Glomerular visceral epithelial cell (primary cell): ENCODE results near the gene TCIRG1.

ENCODE experiments used
- DNase-seq: peaks from one replicate; pipeline ENCODE4 v3.0.0-alpha.2; 2016; ENCODE audit errors: extremely low spot score

The TCIRG1 gene

DNA sequence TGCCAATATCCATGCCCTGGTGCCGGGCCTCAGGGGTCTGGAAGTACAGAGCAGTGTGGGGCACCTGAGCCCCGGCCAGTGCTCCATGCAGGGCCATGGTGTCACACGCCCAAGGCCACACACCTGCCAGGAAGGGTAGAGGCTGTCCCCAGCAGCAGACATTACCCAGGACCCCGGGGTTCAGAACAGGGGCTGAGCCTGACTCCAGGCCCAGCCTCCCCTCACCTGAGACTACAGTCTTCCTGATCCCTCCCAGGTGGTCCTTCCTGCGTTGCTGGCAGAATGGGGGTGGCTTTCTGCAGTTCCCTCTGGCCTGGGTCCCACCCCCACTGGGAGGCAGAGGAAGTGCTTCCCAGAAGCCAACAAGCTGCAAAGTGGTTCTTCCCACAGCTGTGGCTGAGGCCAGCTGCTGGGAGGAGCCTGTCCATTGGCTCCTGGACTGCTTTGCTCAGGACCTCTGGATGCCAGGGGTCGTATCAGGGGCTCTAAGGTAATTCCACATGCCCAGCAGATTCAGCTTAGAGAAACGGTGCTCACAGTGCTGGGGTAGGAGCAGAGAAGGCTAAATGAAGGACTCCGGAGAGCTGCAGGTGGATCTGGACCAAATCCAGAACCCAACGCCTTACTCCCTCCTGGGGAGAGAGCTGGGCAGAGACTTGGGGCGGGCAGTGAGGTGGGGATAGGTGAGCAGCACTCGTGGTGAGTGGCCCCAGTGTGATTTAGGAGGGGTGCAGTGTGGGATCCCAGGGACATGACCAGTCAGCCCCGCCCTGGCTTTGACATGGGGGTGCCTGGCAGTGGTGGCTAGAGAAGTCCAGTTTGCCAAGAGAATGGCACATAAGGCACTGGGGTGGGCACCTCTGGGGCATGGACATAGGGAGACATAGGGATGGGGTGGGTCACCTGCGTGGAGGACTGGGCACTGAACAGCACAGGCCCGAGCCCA, 12.6 kb downstream of the TCIRG1 start:
- no peak for DNase-seq

DNA sequence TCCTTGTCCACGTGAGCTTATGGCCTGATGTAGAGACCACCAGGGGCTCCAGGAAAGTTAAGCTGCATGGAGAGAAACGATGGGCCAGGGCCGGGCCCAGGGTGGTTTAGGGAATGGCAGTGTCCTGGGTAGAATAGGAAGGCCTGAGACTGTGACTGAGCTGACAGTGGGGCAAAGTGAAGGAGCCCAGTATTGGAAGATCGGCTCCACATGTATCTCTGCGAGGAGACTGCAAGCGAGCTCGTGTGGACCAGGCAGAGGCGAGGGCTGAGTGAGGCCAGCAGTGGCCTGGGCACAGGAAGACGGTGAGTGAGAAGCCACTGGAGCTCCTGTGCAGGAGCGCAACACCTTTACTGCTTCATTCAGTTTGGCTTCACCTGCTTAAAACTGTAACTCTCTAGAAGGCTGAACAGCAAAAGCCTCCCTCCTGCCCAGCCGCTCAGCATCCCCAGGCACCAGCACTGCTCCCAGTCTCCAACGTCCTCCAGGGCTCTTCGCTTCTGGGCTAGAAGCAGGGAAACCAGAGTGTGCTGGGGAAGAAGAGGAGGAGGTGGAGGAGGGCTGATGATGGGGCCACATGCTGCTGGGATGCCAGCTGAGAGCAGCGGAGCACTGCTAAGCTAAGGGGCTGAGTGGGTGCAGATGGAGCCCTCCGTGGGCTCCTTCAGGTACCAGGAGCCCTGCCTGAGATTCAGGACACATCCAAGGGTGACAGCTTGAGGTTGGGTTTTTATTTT, 13.5 kb downstream of the TCIRG1 start:
- no peak for DNase-seq

DNA sequence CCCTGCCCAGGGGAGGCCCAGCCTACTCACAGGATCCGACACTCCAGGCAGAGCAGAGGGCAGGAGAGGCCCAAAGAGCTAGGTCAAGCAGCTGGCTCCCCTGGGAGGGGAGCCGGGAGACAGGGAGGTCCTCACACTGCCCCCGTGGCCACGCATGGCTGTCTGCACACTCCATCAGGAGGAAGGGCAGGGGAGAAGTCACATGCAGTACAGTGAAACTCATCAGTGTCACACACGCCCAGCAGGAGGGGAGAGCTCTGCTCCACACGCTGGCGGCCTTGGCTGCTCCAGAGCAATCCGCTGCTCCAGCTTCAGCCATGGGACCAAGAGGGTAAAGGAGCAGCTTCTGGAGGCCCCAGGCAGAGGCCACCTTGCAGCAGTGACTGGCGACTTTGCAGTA, 14.3 kb downstream of the TCIRG1 start:
- DNase-seq, result no peak

DNA sequence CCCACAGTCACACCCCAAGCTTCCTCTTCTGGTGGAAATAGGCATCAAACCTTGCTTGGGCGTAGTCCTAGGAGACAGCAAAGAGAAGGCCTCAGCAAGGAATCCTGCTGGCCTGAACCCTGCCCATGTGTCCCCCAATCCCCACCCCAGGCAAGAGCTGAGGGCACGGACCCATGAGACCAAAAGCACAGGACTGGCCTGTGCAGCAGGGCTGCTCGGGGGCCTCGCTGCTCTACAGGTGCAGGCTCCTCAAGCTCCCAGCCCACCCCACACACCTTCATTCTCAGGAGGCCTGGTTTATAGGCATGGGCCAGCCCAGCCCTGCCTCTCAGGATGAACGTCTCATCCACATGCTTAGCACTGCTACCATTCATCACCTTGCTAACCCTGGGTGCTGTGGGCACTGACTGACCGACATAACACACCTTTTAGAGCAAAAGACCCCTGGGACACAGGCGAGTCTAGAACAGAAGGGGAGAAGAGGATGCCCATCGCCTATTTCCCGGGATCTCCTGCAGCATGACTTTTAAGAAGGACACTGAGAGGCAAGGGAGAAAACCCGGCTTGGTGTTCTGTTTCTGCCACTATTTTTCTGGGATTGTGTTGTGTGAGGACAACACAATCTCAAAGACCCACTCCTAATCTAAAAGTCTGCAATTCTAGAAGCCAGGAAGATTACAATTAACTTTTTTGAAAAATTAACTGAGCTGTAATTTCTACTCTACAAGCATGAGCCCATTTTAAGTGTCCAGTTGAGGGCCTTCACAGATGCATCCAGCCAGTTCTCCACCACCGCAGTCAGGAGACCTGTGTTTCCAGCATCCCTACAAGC, 15.4 kb downstream of the TCIRG1 start:
- no peak for DNase-seq

DNA sequence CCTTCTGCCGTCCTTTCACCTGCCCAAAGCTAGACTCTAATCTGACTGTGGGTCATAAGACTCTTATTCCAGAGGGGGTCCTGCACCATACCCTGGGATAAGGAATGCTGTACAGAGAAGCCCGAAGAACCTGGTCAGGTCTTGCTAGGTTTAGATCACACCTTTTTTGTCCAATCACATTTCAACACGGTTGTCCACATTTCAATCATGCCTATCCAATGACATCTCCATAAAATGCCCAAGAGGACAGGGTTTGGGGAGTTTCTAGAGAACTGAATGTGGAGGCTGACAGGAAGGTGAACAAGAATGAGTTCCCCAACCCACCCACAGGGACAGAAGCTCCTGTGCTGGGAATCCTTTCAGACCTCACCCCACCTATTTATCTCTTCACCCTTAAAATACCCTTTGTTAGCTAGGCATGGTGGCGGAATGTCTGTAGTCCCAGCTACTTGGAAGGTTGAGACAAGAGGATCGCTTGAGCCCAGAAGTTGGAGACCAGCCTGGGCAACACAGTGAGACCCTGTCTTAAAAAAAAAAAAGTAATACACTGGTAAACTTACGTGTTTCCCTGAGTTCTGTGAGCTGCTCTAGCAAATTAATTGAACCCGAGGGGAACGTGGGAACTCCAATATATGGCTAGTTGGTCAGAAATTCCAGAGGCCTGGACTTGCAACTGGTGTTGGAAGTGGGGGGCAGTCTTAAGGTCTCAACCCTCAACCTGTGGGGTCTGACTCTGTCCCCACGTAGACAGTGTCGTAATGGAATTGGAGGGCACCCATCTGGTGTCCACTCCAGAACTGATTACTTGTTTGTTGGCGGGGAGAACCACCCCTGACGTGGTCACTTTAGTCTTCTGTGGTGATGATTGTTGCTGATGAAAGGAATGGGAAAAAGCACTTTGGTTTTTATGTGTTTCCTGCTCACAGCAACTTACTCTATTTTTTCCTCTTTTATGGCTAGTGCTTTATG, 17.8 kb downstream of the TCIRG1 start:
- DNase-seq, result no peak

DNA sequence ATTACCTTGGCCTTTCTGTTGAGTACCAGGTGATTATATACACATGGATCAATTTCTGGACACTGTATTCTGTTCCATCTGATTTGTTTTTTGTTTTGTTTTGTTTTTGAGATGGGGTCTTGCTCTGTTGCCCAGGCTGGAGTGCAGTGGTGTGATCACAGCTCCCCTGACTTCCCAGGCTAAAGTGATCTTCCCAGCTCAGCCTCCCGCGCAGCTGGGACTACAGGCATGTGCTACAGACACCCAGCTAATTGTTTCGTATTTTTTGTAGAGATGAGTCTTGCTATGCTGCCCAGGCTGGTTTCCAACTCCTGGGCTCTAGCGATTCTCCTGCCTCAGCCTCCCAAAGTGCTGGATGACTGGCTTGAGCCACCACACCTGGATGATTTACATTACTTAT, 19.0 kb downstream of the TCIRG1 start:
- no peak for DNase-seq

DNA sequence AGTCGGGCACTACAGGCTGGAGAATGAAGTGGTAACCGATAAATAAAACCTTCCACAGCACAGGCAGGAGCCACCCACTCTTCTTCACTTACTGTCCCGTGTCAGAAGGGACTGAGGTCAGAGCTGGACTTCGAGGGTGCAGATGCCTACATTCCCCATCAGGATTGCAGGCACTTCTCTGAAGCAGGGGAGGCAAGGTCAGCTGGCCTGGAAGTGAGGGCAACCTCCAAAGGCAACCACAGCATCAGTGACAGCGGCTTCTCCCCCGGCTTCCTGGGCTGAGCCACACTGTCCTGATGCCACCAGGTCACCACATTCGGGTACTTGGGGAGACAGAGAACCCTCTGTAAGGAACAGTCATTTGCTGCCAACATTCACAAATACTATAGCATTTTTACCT, 22.7 kb downstream of the TCIRG1 start:
- no peak for DNase-seq

DNA sequence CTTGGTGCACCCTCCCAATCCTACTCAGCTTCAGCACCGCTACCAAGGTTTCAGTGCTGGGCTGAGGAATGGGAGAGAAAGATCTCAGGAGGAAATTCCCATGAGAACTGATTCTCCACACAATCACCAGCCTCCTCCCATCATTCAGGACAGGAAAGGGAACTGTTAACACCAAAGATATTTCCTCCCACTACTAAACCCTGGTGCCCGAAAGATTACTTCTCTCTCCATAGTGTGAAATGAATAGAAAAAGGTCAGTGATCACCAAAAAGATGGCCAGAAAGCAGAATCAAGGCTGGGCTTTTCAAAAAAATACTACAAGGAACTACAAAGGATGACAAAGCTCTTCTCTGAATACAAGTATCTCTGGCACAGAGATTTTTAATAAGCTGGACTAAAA, 26.1 kb downstream of the TCIRG1 start:
- no peak for DNase-seq

DNA sequence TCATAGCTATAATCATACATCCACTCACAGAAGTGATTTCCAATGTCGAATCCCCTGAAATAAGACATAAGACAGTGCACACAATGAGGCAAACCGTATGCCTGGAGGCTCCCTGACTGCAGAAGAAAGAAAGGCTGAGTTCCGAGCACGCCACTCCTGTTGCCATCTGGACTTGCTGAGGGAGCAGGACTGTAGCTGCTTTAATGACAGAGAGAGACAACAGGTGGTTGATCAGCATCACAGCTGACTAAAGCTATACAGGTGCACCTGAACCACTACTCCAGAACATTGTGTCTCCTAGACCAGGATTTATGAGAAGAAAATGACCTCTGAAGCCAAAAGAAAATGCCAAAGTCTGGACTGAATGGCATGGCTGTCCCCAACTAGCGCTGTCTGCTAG, 27.0 kb downstream of the TCIRG1 start:
- DNase-seq, result no peak

DNA sequence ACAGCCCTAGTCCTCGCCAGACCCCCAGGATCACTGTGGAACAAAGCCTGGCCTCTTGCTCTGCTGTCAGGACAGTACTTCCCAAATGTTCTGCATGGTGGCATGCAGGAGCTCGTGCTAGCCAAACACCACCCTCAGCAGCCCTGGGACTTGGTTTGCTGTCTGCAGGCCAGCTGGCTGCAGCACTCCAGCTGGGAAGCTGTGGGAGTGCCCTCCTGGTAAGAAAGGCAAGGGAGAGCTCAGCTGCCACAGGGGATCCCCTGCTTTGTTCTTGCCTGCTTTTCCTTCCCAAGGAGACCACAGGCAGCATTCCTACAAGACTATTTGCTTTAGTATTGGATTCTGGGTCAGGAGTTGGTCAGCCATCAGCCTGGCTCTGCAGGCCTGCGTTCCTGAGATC, 27.9 kb downstream of the TCIRG1 start:
- no peak for DNase-seq

DNA sequence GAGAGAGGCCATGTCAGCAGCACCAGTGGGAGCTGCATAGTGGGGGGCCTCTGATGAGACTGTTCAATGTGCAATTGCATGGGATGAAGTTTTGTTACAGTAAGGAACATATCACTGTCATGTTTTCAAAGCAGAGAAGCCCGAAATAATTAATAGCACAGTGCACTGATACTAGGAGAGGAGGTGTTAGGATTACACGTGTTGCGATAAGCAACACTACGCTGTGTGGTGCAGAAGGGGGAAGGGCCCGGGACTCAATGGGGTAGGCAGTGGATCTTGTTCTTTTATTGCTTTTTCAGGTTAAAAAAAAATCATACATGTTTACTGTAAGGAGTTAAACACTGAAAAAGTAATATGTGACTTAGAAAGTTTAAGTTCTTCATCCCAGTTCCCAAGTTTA, 29.2 kb downstream of the TCIRG1 start:
- no peak for DNase-seq

DNA sequence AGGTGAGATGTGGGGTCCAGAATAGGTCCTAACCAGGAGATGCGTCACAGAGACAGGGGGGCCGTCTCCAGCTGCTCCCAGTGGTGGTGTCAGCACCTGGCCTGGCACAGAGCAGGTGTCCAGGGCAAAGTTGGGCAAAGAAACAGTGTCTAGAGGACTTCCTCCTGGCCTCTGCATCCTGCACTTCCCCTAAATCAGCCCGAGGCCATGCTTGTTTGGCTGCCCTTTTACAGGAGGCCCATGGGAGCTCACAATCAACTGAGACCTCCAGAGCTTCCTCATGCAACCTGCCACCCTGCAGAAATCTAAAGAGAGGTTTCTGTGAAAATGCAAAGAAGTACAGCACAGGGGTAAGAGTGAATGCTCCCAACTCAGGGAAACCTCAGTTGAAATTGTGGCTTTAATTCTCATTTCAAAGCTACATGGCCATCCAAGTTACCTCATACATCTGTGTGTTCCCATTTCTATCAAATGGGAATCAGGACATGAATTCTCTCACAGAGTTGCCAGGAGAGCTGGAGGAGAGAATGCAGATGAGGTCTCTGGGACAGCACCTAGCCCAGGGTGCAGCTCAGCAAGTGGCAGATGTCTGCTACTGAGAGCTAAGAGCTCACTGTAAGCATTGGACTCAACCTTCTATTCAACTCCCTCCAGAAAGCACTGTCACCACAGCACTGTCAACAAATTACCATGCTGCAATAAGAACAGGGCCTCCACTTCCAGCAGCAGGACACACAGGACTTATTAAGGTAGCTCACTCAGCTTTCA, 32.6 kb downstream of the TCIRG1 start:
- DNase-seq, result no peak

DNA sequence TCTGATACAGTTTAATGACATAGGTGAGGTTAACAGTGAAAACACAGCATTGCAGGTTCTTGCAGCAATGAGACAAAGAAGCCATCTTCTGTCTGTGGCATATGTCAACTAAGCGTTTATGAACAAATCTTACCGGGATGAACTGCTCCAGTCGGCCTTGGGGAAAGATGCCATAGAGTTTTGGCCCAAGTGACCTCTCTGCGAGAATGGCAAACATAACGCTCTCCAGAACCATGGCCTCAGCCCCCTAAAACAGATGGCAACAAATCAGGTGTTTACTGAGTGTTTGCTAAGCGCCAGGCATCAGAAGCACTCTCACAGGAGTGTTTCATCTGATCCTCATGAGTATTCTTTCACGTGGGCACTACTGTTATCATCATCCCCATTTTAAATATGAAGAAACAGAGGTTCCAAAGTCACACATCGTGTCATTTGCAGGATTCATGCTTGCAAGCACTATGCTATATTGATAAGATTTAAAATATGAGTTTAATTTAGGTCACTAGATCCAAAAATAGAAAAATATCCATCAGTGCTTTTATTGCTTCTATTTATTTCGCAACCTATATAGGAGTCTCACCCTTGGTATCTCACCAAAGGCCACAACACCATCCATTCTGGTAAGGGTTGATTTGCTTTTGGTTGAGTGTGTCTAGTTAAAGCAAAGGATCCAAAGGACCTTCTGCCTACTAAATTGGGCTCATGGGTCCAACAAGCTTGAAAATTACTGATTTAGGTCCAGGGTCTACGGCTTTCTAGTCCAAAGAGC, 35.9 kb downstream of the TCIRG1 start:
- DNase-seq, result no peak

DNA sequence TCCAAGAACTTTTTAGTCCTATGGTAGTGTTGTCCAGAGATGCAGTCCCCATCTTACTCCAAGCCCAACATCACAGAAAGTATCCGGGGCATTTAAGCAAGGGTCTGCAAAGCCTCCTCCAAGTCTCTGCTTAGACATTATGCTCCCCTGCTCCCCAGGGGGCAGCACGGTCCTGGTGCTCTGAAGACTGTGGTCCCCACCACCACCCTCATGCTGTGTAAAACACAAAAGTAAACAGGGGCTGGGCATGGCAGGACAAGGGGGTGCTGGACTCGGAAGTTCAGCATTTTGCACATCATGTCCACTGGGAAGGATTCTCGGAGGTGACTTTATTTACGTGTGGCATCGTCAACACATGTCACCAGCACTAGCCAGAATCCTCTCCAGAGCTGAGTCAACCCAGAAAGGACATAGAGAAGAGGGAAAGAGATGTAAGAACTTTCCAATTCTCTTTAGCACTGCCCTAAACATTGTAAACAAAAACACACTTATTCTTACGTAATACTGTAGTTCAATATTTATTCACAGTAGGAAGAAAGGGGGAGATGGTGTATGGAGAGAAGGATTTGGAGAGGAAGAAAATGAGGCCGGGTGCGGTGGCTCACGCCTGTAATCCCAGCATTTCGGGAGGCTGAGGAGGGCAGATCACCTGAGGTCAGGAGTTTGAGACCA, 37.7 kb downstream of the TCIRG1 start:
- no peak for DNase-seq

DNA sequence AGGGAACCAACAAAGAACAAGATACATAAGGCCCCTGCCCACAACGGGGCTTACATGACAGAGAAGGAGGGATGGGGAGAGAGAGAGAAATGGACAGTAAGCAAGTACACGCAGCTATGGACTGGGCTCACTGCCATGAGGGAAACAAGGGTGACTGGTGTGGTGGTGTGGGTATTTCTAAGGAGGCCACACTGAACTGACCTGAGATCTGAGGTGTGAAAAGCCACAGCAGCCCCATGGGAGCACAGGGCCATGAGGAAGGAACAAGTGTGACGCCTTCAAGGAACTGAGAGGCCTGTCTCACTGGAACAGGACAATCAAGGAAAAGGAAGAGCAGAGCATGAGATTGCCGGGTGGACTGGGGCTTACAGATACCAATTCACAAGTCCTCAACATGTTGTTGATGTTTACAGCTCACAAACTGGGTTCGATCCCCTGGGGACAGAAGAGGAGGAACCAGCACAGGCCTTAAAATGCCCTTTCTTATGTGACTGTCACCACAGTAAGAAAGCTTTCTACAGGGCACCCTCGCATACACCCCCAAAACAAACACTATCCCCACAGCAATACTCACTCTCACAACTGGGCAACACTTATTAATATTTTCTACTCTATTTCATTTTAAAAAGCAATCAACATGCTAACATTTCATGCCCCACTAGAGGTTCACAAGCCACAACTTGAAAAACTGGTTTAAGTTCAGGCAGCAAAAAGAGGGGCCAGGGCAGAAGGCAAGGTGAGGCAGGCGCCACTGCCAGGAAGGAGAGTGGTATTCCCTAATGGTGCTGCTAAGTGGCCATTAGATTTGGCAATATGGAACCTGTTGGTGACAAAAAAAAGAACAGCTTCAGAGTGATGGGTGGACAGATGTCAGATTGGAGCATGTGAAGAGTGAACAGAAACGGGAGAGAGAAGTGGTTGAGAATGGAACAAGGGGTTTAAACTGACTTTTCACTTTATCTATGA, 39.1 kb downstream of the TCIRG1 start:
- no peak for DNase-seq

DNA sequence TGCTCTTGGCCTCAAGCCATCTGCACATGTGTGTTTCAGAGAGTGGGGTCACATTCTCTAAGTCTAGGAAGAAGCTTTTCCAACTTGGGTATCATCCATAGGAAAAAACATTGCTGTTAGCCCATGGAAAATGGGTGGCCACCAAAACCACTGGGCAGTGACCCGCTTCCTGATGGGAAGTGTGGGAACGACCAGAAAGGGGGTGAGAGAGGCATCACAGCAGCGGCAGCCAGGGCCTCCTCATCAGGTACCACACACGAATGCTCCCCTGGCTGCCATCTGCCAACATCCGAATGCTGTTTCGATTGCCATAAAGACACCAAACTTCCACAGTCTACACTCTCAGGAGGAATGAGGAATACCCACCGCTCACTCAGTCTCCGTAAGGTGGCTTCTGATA, 42.0 kb downstream of the TCIRG1 start:
- no peak for DNase-seq

DNA sequence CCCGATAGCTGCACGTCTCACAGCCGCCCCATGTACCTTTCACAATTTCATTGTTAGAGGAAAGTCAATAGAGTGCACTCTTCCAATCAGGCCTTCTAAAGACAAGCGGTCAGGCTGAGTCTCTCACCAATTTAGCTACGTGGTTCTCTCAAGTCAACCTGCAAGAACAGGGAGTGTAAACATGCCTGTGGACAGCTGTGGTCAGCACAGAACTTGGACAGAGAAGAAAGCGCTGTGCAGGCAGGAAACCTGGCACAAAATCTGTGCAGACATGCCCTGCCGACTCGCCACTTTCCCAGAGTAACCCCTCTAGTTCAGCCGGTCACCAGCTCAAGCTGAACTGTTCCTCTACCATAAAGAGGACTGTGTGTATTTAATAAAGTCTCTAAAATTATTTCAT, 42.9 kb downstream of the TCIRG1 start:
- no peak for DNase-seq

DNA sequence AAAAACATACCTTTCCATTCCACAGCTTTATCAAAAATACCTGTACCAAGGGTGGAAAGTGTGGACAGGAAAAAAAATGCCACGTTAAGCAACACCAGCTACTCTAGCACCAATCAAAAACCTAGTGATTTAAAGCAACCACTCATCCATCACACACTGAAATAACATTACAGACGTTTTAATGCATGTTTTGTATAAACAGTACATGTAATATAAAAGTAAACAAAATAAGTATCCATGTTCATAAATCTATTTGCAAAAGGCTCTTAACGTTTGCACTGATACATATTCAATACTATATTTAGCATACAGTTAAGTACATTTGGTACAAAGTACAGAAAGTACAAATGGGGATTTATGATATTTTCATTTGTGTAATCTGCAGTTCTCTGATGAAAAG, 43.7 kb downstream of the TCIRG1 start:
- DNase-seq, result no peak
